GM21367 (cell line): ENCODE results near the gene EP300.
"Not testable (repeated sequence)": the region's sequence is repeated elsewhere in the genome, so short reads cannot be mapped to it uniquely, and the experiment has no call there.

Experiments used
- ATAC-seq: cut with Tn5 transposase; IDR thresholded peaks from one replicate; pipeline ENCODE4 v1.9.1; 2021; ENCODE audit not compliant: unreplicated experiment

EP300 gene

GRCh38 chr22:41146573-41146972, 54.2 kb downstream of the EP300 start:
- ATAC-seq = no peak

- no peak for ATAC-seq
Measured at GRCh38 chr22:41147722-41148121, 55.3 kb downstream of the EP300 start.

GRCh38 chr22:41152902-41153301, 60.5 kb downstream of the EP300 start:
- no peak for ATAC-seq

GRCh38 chr22:41157083-41157482, 64.7 kb downstream of the EP300 start:
- ATAC-seq = no peak

- ATAC-seq = no peak
Measured at GRCh38 chr22:41169157-41169556, 76.8 kb downstream of the EP300 start.

- no peak for ATAC-seq
Measured at GRCh38 chr22:41171996-41172395, 79.6 kb downstream of the EP300 start.

GRCh38 chr22:41175546-41175945, 83.2 kb downstream of the EP300 start:
- no peak for ATAC-seq

GRCh38 chr22:41177040-41177621, 84.7 kb downstream of the EP300 start:
- no peak for ATAC-seq

- no peak for ATAC-seq
Measured at GRCh38 chr22:41177622-41178424, 85.4 kb downstream of the EP300 start.

DNA sequence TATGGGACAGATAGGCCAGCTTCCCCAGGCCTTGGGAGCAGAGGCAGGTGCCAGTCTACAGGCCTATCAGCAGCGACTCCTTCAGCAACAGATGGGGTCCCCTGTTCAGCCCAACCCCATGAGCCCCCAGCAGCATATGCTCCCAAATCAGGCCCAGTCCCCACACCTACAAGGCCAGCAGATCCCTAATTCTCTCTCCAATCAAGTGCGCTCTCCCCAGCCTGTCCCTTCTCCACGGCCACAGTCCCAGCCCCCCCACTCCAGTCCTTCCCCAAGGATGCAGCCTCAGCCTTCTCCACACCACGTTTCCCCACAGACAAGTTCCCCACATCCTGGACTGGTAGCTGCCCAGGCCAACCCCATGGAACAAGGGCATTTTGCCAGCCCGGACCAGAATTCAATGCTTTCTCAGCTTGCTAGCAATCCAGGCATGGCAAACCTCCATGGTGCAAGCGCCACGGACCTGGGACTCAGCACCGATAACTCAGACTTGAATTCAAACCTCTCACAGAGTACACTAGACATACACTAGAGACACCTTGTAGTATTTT, 86.1 kb downstream of the EP300 start:
- no peak for ATAC-seq

- ATAC-seq = not testable (repeated sequence)
Measured at GRCh38 chr22:41180362-41180761, 88.0 kb downstream of the EP300 start.

DNA sequence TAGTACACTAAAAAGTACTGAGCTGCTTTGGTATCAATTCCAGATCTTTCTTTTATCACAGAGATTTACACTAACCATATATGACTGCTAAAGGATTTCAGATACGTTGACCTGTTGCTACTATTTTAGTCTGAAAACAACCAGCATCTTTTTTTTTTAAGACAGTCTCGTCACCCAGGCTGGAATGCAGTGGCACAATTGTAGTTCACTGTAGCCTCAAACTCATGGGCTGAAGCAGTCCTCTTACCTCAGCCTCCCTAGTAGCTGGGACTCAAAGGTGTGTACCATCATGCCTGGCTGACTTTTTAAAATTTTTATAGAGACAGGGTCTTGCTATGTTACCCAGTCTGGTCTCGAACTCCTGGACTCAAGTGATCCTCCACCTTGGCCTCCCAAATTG, 88.5 kb downstream of the EP300 start:
- ATAC-seq = no peak

GRCh38 chr22:41181349-41182241, 89.2 kb downstream of the EP300 start:
- ATAC-seq = no peak

DNA sequence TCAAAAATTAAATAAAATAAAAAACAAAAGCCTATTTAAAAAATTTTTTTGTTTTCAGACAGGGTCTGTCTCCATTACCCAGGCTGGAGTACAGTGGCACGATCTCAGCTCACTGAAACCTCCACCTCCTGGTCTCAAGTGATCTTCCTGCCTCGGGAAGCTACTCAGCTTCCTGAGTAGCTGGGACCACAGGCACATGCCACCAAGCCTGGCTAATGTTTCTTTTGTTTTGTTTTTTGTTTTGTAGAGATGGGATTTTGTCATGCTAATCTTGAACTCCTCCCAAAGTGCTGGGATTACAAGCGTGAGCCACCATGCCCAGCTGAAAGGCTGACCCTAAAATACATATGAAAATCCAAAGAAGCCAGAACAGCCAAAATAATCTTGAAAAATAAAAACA, 92.3 kb downstream of the EP300 start:
- no peak for ATAC-seq

DNA sequence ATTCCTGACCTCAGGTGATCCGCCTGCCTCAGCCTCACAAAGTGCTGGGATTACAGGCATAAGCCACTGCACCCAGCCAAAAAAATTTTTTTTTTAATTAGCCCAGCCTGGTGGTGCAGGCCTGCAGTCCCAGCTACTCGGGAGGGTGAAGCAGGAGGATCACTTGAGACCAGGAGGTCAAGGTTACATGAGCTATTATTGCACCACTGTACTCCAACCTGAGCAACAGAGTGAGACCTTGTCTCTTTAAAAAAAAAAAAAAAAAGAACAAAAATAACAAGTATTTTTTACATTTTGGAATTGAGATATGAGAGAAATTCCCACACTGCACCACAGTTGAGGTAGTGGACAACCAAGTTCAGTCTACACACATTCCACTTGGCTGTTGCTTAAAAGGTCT, 99.1 kb downstream of the EP300 start:
- ATAC-seq = no peak

GRCh38 chr22:41193829-41194228, 101.4 kb downstream of the EP300 start:
- ATAC-seq = no peak

DNA sequence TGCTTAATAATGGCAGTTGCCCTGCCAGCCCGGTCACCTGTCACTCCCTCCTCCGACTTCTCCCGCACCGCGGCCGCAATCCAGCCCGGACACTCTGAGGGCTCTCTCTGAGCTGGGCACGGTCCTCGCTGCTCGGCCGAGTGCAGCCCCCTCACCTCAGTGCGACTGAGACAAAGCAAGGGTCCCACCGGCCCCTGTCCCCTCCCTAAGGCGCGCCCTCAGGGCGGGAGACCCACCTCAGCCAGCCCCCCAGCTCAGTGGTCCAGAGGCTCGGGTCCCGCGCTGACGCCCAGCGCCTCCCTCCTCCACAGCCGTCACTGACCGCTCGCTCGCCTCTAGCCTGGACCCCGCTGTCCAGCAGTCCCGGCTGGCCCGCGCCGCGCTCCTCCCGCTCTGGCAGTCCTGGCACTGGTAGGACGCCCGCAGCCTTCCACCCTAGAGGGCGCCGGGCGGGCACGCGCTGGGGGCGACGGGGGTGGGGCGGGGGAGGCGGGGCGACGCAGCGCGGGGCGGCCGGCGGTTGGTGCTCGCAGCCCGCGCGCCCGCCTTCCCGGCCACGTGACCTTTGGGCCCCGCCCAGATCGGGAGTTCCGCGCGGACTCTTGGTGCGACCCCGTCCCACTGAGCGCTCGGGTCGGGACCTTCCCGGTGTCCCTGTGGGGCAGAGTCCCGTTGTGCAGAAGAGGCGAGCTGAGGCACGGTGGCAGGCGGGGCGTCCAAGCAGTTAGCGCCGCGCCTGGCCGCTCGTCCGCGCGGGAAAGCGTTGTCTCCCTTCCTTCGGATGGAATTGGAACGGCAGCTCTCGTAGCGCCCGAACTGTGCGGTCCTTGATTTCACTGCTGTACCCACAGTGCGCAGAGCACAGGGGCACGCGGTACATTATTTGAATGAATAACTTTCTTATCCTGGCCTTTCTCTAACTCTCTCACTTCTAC, 104.9 kb downstream of the EP300 start:
- ATAC-seq = peak; percentile 55

- no peak for ATAC-seq
Measured at GRCh38 chr22:41198027-41198580, 105.7 kb downstream of the EP300 start.

DNA sequence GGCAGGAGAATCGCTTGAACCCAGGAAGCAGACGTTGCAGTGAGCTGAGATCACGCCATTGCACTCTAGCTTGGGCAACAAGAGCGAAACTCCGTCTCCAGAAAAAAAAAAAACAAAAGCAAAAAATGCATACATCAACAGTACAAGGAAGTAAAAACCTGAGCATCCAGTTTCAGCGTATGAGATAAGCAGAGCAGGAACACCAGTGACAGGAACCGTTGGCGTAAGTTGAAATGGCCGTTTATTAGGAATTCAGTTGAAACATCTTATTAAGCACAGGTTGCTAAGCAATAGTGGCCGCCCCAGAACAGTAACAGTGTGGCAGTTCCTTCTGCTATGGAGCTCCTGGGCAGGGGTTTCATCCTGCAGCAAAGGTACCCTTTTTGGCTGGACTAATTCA, 108.7 kb downstream of the EP300 start:
- no peak for ATAC-seq

DNA sequence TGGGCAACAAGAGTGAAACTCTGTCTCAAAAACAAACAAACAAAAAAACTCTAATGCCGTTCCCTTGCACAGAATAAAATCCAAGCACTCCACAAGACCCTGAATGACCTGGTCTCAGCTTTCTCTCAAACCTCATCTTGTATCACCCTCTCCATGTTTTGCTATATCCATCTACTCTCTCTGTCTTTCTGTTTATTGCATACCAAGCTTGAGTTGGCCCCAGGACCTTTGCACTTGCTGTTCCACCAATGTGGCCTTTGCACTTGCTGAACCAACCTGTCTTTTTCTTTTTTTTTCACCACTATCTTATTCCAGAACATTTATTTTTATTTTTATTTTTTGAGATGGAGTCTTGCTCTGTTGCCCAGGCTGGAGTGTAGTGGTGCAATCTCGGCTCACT, 110.7 kb downstream of the EP300 start:
- ATAC-seq = no peak
